Immature natural killer cell (primary cell): ENCODE measurements around the gene NLN. TPM values are rescaled to one million over a fixed set of nuclear protein-coding genes. Genes with fewer than 3 reads are reported as not detected.

Experiments used
- DNase-seq, 3 donors: peaks; one replicate each; pipeline ENCODE4 v3.0.0; 2022; ENCODE audit warnings: mixed read lengths in 1 of 3
- H3K27ac Mint-ChIP-seq, 6 donors: one replicate each; pipeline ENCODE4 v1.8.0; 2020; ENCODE audit warnings: mixed read lengths in 6 of 6, mild to moderate bottlenecking in 5 of 6, inconsistent platforms in 4 of 6, moderate library complexity in 3 of 6
- H3K27me3 Mint-ChIP-seq, 3 donors: one replicate each; pipeline ENCODE4 v1.8.0; 2020 to 2021; ENCODE audit warnings: low read depth in 3 of 3, mild to moderate bottlenecking in 3 of 3, mixed read lengths in 3 of 3, moderate library complexity in 3 of 3, inconsistent platforms in 1 of 3
- H3K36me3 Mint-ChIP-seq, 3 donors: one replicate each; pipeline ENCODE4 v1.8.0; 2020; ENCODE audit warnings: mixed read lengths in 3 of 3, inconsistent platforms in 2 of 3, mild to moderate bottlenecking in 2 of 3
- H3K4me1 Mint-ChIP-seq, 2 donors: one replicate each; pipeline ENCODE4 v1.8.0; 2020; ENCODE audit warnings: inconsistent platforms in 2 of 2, mild to moderate bottlenecking in 2 of 2, mixed read lengths in 2 of 2, moderate library complexity in 1 of 2
- H3K4me3 Mint-ChIP-seq, 5 donors: one replicate each; pipeline ENCODE4 v1.8.0; 2020; ENCODE audit warnings: mild to moderate bottlenecking in 5 of 5, mixed read lengths in 5 of 5, inconsistent platforms in 3 of 5, moderate library complexity in 3 of 5
- H3K9me3 Mint-ChIP-seq, 6 donors: one replicate each; pipeline ENCODE4 v1.8.0; 2020; ENCODE audit warnings: mild to moderate bottlenecking in 6 of 6, mixed read lengths in 6 of 6, inconsistent platforms in 4 of 6, moderate library complexity in 3 of 6
- polyA plus RNA-seq, 3 donors: library from polyadenylated mRNA; unstranded; fragments of 300-500 nt; fragmentation: Illumina TruSeq; gene quantifications; one replicate each; pipeline ENCODE4 v1.2.3, GENCODE V29; 2021

The NLN gene
- polyA plus RNA-seq, 3 donors from 2014 or later: 0.76 to 1.2 (median 1.2) TPM

DNA sequence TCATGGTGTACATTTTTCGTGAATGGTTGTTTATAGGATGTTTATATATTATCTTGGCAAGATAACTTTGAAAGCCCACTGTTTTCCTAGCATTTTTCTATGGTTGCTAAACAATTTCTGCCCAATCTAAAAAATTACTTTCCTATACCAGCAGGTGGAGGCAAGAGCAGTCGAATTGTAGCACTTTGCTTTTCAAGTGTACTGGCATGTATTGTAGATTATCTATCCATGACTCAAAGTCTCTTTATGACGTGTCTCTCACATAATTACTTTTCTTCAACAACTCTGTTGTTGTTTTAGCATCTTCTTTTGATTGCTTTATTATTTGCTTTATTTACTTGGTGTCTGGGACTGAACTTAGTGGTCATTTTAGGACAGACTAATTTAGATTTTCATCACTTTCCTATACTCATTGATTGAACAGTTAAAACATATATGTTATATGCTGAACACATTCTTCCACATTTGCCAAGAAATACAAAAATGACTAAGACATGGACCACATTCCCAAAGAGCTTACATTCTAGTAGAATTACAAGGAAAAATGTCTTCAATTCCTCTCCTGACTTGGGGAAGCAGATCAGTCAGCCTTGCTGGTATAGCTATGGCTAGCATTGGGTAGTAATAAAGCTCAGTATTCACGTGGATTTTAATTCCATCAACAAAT lies 20.7 kb downstream of the NLN start:
- Mint-ChIP-seq H3K9me3 (no peaks in the 10 kb centered on the region), H3K27ac (no peak overlapping the region), H3K4me1 (no peaks in the 10 kb centered on the region), H3K4me3 (no peak overlapping the region), H3K27me3 (no peaks in the 10 kb centered on the region), H3K36me3 (no peaks in the 10 kb centered on the region)
- peak in 1 of 3 donors; percentile 14 for DNase-seq

DNA sequence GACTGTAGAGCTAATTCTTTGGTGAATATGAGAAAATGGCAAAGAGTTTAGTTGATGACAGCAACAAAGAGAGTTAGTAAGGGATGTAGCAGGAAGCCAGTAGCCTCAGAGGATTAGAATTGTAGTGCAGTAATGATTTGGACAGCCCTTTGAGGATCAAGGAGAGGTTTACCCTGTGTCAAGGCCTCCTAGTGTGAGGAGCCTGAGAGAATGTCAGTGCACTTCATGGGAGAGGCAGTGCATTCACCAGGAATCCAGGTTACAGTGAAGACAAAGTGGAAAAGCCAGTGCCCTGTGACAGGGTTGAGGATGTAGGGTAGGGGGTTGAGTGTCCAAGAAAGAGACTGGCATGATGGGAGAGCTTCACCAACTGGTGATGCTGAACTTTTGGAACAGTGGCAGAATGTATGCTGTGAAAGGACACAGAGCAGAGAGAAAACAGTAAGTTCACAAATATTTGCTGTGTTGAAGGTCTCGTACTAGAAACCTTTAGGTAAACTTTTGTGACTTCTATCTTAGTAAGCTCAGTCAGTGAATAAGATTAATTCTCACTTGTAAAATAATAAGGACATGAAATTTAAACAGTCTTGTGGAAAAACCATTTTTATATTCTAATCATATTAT lies 27.3 kb downstream of the NLN start:
- Mint-ChIP-seq H3K4me1 (no peaks in the 10 kb centered on the region), H3K27me3 (peaks cover 1 to 6% (median 3%) of the 10 kb centered on the region in 3 donors), H3K27ac (no peak overlapping the region), H3K4me3 (no peak overlapping the region), H3K9me3 (no peaks in the 10 kb centered on the region), H3K36me3 (no peaks in the 10 kb centered on the region)
- no peak for DNase-seq

DNA sequence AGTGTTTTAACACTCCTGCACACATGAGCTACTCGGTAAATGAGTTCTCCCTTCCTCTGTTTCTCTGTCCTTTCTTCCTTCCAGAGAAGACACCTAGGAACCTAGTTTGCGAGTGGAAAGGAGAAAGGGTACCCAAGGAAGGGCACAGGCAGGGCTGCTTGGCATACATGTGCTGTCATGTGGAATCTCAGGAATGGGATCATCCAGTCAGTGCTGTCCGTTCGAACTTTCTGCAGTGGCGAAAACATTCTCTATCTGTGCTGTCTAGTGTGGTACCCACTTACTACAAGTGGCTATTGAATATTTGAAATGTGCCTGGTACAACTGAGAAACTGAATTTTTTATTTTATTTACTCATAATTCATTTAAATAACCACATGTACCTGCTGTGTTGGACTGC lies 28.0 kb downstream of the NLN start:
- H3K4me1 Mint-ChIP-seq: no peaks in the 10 kb centered on the region
- H3K36me3 Mint-ChIP-seq: no peaks in the 10 kb centered on the region
- H3K27me3 Mint-ChIP-seq: peaks cover 1 to 6% (median 3%) of the 10 kb centered on the region in 3 donors
- no peak for DNase-seq
- H3K27ac Mint-ChIP-seq: no peak overlapping the region
- H3K4me3 Mint-ChIP-seq: no peak overlapping the region
- no peaks in the 10 kb centered on the region for H3K9me3 Mint-ChIP-seq

DNA sequence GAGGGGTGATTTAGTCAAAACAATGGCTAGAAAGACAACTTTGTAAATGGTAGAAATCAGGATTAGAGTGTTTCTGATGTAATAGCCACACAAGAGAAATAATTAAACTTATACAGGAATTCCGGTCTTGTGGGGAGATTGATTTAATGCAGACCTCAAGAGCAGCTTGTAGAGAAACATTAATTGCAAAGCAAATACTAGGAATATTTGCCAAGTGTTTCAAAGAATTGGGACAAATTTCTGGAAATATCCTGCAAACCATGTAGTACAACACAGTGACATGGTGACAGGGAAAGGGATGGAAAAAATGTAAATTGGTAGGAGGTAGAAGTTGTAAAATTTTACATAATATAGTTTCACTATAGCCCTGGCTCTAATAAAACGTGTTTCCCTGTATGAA lies 28.9 kb downstream of the NLN start:
- Mint-ChIP-seq H3K27ac (no peak overlapping the region), H3K36me3 (no peaks in the 10 kb centered on the region), H3K27me3 (peaks cover 1 to 6% (median 3%) of the 10 kb centered on the region in 3 donors), H3K4me3 (no peak overlapping the region), H3K4me1 (no peaks in the 10 kb centered on the region), H3K9me3 (no peaks in the 10 kb centered on the region)
- no peak for DNase-seq

DNA sequence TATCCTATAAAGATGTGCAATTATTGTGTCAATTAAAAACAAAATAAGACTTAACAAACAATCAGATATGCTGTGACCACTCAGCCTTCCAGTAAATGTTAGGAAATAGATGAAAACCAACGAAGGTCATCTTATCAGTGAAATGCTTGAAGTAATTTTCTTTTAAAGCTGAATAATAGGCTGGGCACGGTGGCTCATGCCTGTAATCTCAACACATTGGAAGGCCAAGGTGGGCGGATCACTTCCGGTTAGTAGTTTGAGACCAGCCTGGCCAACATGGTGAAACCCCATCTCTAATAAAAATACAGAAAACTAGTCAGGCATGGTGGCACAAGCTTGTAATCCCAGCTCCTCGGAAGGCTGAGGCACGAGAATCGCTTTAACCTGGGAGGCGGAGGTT lies 31.2 kb downstream of the NLN start:
- Mint-ChIP-seq H3K9me3 (no peaks in the 10 kb centered on the region), H3K4me3 (no peak overlapping the region), H3K27ac (no peak overlapping the region), H3K4me1 (no peaks in the 10 kb centered on the region), H3K27me3 (peaks cover 1 to 6% (median 3%) of the 10 kb centered on the region in 3 donors), H3K36me3 (no peaks in the 10 kb centered on the region)
- DNase-seq: no peak

DNA sequence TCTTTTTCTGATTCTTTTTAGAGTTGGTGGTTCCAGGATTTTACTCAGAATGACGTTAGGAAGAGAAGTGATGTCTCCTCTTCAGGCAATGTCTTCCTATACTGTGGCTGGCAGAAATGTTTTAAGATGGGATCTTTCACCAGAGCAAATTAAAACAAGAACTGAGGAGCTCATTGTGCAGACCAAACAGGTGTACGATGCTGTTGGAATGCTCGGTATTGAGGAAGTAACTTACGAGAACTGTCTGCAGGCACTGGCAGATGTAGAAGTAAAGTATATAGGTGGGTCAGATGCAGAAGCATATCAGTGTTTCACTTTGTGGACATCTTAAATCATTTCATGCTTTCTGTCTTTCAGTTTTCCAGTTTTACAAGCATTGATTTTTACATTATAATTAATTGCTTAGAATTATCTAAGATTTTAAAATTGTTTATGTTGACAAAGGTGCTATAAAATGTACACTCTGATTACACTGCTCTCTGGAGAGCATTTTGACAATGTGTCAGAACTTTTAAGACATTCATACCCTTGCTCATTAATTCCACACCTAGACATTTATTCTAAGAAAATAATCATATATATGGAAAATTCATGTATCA lies 36.6 kb downstream of the NLN start:
- no peak overlapping the region for H3K27ac Mint-ChIP-seq
- no peak overlapping the region for H3K4me3 Mint-ChIP-seq
- DNase-seq: no peak
- no peaks in the 10 kb centered on the region for H3K36me3 Mint-ChIP-seq
- H3K9me3 Mint-ChIP-seq: no peaks in the 10 kb centered on the region
- peaks cover 0 to 2% (median 2%) of the 10 kb centered on the region in 3 donors for H3K27me3 Mint-ChIP-seq
- H3K4me1 Mint-ChIP-seq: peaks cover 6 to 7% of the 10 kb centered on the region in 2 donors

DNA sequence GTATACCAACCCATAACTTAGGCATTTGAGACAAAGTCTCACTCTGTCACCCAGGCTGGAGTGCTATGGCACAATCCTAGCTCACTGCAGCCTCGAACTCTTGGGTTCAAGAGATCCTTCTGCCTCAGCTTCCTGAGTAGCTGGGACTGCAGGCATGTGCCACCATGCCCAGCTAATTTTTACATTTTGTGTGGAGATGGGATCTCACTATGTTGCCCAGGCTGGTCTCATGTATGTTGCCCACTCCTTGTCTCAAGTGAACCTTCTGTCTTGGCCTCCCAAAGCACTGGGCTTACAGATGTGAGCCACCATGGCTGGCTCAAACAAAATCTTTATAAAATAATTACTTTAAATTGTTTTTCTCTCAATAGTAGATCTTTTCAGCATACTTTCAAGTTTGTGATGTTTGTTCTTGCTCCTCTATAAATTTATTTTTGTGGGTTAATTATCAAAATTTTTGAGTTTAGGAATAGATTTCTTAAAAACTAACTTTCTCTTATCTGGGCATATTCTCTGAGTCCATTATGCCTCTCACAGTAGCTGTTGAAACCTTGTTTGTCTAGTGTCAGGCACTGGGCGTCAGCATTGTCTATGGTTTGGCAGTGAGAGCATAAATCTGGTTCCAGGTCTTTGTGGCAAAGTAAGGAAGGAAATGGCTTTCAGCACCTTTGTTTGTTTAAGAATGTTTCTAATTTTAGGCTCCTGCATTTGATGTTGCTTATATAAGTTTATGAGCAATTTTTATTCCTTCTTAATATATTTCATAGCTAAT lies 38.7 kb downstream of the NLN start:
- H3K27ac Mint-ChIP-seq: no peak overlapping the region
- H3K4me3 Mint-ChIP-seq: peak overlapping the region in 2 of 5 donors; percentile 3 to 18
- H3K9me3 Mint-ChIP-seq: no peaks in the 10 kb centered on the region
- DNase-seq: peak; percentile 56 to 72 (median 65)
- peaks cover 6 to 7% of the 10 kb centered on the region in 2 donors for H3K4me1 Mint-ChIP-seq
- H3K36me3 Mint-ChIP-seq: no peaks in the 10 kb centered on the region
- H3K27me3 Mint-ChIP-seq: peaks cover 0 to 2% (median 2%) of the 10 kb centered on the region in 3 donors

DNA sequence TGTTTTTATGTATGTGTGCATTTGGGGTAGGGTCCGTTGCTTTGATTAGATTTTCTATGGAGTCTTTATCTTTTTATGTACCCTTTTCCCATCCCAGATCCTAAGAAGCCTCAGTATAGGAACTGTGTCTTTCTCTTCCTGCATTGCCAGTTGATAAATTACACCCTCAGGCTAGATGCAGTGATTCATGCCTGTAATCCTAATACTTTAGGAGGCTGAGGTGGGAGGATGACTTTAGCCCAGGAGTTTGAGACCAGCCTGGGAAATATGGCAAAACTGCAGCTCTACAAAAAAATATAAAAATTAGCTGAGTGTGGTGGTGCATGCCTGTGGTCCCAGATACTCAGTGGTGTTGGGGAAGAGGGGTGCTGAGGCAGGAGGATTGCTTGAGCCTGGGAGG lies 40.2 kb downstream of the NLN start:
- H3K36me3 Mint-ChIP-seq: peaks cover 0 to 3% (median 0%) of the 10 kb centered on the region in 3 donors
- H3K4me1 Mint-ChIP-seq: peaks cover 6 to 7% of the 10 kb centered on the region in 2 donors
- H3K4me3 Mint-ChIP-seq: no peak overlapping the region
- no peak for DNase-seq
- peaks cover 0 to 2% (median 2%) of the 10 kb centered on the region in 3 donors for H3K27me3 Mint-ChIP-seq
- H3K27ac Mint-ChIP-seq: no peak overlapping the region
- no peaks in the 10 kb centered on the region for H3K9me3 Mint-ChIP-seq

DNA sequence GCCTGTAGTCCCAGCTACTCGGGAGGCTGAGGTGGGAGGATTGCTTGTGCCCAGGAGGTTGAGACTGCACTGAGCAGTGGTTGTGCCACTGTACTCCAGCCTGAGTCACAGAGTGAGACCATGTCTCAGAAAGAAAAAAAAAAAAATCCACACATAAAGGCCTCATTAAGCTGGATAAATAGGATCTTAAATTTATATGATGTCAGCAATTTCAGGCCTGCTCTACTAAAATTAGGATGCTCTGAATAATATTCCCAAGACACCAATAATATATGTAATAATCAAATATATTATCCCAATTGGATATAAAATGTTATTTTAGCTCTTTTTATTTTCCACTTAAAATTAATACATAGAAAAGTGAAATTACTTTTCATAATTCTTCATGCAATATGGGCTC lies 43.6 kb downstream of the NLN start:
- DNase-seq: no peak
- Mint-ChIP-seq H3K27me3 (peaks cover 0 to 2% (median 0%) of the 10 kb centered on the region in 3 donors), H3K27ac (no peak overlapping the region), H3K4me3 (no peak overlapping the region), H3K9me3 (peaks cover 0 to 5% (median 0%) of the 10 kb centered on the region in 6 donors), H3K4me1 (peaks cover 6 to 7% of the 10 kb centered on the region in 2 donors), H3K36me3 (peaks cover 4 to 9% (median 5%) of the 10 kb centered on the region in 3 donors)

DNA sequence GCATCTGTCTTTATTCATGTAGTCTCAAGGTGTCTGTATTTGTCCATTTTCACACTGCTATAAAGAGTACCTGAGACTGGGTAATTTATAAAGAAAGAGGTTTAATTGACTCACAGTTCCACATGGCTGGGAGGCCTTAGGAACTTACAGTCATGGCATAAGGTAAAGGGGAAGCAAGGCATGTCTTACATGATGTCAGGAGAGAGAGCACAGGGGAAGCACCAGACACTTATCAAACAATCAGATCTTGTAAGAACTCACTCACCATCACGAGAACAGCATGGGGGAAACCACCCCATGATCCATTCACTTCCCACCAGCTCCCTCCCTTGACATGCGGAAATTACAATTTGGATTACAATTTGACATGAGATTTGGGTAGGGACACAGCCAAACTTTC lies 44.2 kb downstream of the NLN start:
- peaks cover under 1 to 3% of the 10 kb centered on the region in 2 donors for H3K4me1 Mint-ChIP-seq
- H3K4me3 Mint-ChIP-seq: no peak overlapping the region
- H3K27ac Mint-ChIP-seq: no peak overlapping the region
- peaks cover 4 to 9% (median 5%) of the 10 kb centered on the region in 3 donors for H3K36me3 Mint-ChIP-seq
- H3K9me3 Mint-ChIP-seq: peaks cover 0 to 5% (median 0%) of the 10 kb centered on the region in 6 donors
- H3K27me3 Mint-ChIP-seq: peaks cover 0 to 2% (median 0%) of the 10 kb centered on the region in 3 donors
- no peak for DNase-seq

DNA sequence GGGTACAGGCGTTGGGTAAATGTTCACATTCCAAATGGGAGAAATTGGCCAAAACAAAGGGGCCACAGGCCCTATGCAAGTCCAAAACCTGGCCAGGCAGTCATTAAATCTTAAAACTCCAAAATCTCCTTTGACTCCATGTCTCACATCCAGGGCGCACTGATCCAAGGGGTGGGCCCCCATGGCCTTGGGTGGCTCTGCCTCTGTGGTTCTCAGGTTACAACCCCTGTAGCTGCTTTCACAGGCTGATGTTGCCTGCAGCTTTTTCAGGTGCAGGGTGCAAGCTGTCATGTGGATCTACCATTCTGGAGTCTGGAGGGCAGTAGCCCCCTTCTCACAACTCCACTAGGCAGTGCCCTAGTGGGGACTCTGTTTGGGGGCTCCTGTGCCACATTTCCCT lies 44.8 kb downstream of the NLN start:
- Mint-ChIP-seq H3K4me1 (no peaks in the 10 kb centered on the region), H3K9me3 (peaks cover 0 to 5% (median 0%) of the 10 kb centered on the region in 6 donors), H3K36me3 (peaks cover 4 to 9% (median 5%) of the 10 kb centered on the region in 3 donors), H3K4me3 (no peak overlapping the region), H3K27ac (no peak overlapping the region), H3K27me3 (peaks cover 0 to 2% (median 0%) of the 10 kb centered on the region in 3 donors)
- no peak for DNase-seq

DNA sequence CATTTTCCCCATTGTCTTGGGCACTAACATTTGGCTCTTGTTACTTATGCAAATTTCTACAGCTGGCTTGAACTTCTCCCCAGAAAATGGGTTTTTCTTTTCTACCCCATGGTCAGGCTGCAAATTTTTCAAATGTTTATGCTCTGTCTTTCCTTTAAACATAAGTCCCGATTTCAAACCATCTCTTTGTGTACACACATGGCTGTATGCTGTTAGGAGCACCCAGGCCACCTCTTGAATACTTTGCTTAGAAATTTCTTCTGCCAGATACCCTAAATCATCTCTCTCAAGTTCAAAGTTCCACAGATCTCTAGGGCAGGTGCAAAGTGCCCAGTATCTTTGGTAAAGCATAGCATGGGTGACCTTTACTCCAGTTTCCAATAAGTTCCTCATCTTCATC lies 45.6 kb downstream of the NLN start:
- Mint-ChIP-seq H3K4me3 (no peak overlapping the region), H3K36me3 (peaks cover 4 to 9% (median 5%) of the 10 kb centered on the region in 3 donors), H3K27ac (no peak overlapping the region), H3K4me1 (no peaks in the 10 kb centered on the region), H3K9me3 (peaks cover 0 to 5% (median 0%) of the 10 kb centered on the region in 6 donors), H3K27me3 (no peaks in the 10 kb centered on the region)
- DNase-seq: no peak

DNA sequence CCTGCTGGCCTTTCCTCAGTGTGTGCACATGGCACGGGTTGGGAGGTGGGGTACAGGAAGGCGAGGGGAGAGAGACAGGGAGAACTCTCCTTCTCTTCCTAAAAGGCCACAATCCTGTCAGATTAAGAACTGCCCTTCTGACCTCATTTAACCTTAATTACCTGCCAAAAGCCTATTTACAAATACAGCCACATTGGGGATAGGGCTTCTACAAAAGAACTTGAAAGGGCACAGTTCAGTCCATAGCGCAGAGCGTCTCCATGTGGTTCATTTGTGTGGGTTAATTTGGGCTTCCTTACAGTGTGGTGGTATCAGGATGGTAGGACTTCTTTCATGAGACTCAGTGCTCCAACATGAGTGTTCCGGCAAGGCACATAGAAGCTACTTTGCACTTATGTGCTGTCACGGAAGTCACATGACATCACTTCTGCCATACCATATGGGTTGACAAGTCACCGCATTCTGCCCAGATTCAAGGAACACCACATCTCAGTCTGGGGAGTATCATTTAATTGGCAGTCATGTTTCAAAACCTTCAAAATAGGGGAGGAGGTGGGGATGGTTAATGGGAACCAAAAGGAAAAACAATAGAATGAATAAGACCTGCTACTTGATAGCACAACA lies 46.8 kb downstream of the NLN start:
- H3K9me3 Mint-ChIP-seq: peaks cover 0 to 5% (median 0%) of the 10 kb centered on the region in 6 donors
- no peaks in the 10 kb centered on the region for H3K27me3 Mint-ChIP-seq
- no peak overlapping the region for H3K27ac Mint-ChIP-seq
- no peak for DNase-seq
- H3K4me1 Mint-ChIP-seq: no peaks in the 10 kb centered on the region
- no peak overlapping the region for H3K4me3 Mint-ChIP-seq
- H3K36me3 Mint-ChIP-seq: peaks cover 4 to 9% (median 5%) of the 10 kb centered on the region in 3 donors
